Body of pancreas (tissue), 4 donors: Measurements from ENCODE around the gene SAPCD1.

Source experiments
- CTCF ChIP-seq, 7 experiments: fragments of 450-650 bp in 4 of 7; fragments of 200-600 bp in 3 of 7; sonication (generic) in 3 of 7; IDR thresholded peaks; one replicate each; pipeline ENCODE4 v1.5.1; 2016 to 2019; ENCODE audit warnings: antibody characterized with exemption in 7 of 7
- POLR2A ChIP-seq, 3 donors: fragments of 450-650 bp; IDR thresholded peaks; one replicate each; pipeline ENCODE4 v1.6.1; 2016; ENCODE audit warnings: antibody characterized with exemption in 3 of 3, mild to moderate bottlenecking in 2 of 3

GRCh38 chr6:31771992-31772358 is 9.5 kb downstream of the SAPCD1 start:
- TF ChIP-seq POLR2A (IDR thresholded peaks at IDR 0.05) (no peak), CTCF (IDR thresholded peaks at IDR 0.05) (no peak)
